Stimulated activated CD4-positive, alpha-beta T cell treated with anti-CD3 and anti-CD28 coated beads, Interleukin-4, amount 100 ng/mL, for 48 hours (primary cell): ENCODE measurements around the gene LTF.
"Not testable (repeated sequence)": the region's sequence is repeated elsewhere in the genome, so short reads cannot be mapped to it uniquely, and the experiment has no call there.

Experiments used
- DNase-seq, 2 donors: peaks; one replicate each; pipeline ENCODE4 v3.0.0-alpha.2; 2020; ENCODE audit warnings: low read depth in 2 of 2

Gene LTF

DNA sequence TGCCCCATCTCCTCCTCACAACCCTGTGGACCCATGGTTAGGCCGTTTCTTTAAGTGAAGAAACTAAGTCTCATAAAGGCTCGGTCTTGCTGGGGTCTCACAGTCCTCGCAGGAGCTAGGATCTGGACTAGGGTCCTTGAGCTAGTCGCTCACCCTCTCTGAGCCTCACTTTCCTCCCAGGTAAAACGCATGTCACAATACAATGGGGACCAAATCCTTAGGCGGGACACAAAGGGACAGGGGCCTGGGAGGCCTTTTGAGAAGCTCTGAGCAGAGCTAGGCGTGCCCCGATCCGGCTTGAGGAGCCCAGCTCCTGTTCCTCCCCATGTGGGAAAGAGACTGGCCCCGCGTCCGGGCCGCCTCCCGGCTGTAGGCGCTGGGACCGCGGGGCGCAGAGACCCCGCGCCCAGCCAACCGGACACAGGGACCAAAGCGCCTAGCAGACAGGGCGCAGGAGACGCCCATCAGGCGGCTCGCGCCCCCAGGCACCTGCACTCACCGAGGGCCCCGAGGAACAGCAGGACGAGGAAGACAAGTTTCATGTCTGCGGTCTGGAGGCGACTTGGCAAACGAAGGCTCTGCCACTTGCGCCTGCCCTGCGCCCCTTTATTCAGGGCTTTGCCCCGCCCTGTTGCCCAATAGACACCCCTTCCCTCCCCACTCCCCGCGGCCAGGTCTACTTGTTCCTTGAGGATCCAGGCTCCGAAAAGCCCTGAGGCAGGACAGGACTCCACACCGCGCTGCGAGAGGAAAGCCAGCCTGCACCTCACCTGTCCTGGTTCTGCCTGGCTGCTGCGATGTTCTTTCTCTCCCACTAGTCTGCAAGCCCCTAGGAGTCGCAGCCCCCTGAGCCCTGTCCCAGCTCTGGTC is at the start of gene LTF:
Gene LTF, minus strand, starts transcription at position 580 of the 870 bp plus-strand sequence. Its CDS starts 38 bp downstream, at position 542.
- no peak for DNase-seq

DNA sequence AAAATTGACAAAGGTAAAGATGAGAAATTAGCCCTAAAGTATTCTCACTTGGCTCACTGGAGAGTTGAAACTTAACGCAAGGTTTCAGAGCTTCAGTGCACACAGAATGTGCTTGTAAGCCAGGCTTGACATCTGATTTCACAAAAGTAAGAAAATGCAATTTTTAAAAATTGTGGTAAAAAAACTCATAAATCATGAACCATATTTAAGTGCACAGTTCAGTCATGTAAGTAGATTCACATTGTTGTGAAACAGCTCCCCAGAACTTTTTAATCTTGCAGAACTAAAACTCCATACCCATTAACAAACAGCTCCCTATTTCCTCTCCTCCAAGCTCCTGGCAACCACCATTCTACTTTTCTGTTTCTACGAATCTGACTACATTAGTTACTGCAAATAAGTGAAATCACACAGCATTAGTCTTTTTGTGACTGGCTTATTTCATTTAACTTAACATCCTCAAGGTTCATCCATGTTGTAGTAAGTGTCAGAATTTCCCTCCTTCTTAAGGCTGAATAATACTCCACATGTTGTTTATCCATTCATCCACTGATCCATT is 47.6 kb upstream of the LTF start:
- no peak for DNase-seq

DNA sequence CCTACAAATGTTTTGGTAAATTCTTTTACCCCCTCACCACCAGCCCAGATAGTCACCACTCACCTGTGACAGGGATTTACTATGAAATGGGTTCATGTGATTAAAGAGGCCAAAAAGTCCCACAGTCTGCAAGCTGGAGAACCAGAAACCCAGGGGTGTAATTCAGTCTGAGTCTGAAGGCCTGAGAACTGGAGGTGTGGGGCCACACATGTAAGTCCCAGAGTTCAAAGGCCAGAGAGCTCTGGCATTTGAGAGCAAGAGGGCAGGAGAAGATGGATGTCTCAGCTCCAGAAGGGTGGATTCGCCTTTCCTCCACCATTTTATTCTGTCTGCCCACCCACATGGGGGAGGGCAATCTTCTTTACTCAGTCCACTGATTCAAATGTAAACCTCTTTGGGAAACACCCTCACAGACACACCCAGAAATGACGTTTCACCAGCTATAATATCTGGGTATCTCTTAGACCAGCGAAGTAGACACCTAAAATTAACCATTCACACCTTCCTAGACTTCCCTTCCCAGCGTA is 45.0 kb upstream of the LTF start:
- no peak for DNase-seq

DNA sequence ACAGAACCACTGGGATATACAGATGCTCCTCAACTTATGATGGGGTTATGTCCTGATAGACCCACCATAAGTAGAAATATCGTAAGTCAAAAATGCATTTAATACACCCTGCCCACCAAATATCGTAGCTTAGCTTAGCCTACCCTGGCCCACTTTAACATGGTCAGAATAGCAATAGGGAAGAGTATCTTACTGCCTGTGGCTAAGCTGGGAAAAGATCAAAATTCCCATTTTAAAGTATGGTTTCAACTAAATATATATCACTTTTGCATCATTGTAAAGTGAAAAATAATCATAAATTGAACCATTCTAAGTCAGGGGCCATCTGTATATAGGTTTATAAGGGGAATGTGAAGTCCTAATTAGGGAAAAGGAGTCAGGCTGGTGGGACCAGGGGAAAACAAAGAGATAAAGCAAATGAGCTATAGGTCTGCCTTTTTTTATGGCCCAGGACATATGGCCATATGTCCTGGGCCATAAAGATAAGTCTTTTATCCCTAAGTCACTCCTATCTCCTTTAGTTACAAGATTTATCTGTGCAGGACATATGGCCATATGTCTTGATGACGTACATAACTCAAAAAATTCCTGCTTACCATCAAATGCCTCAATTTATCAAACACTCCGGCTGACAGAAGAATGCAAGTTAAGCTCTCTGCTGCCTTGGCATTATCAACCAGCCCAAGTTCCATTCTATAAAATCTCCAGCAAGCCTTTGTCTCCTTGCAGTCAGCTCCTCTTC is 44.3 kb upstream of the LTF start:
- no peak for DNase-seq

DNA sequence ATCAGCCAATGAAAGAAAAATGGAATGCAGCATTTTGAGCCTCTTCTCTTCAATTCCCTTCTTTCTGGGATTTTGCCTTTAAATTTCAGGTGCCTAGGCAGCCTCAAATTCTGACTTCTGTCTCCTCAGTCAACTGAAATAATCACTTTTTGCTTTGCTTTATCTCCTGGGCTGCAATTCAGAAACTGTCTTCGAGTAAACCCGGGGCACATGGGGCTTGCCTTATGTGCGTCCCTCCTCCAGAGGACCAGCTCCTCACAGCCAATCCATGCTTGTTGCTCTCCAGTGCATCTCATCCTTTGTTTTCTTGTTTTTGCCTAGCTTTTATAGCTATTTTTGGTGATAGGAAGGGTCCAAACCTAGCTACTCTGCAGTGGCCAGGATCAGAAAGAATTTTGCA is 41.8 kb upstream of the LTF start:
- no peak for DNase-seq

DNA sequence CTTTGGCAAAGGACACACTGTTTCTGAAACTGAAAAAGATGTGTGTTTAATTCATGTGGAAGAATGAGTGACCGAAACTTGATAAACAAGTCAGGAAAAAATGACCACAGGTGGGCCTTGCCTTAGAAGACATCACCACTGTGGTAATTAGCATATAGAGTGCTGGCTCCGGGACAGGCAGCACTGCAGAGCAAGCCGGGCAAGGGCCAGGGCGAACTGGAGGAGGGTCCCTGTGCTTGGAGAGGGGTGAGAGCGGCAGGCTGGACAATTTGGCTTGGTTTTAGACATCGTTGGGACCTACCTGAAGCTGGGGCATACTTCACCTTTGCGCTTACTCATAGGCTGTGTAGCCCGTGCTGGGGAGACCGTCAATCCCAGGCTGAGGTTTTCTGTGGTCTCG is 41.2 kb upstream of the LTF start:
- no peak for DNase-seq

DNA sequence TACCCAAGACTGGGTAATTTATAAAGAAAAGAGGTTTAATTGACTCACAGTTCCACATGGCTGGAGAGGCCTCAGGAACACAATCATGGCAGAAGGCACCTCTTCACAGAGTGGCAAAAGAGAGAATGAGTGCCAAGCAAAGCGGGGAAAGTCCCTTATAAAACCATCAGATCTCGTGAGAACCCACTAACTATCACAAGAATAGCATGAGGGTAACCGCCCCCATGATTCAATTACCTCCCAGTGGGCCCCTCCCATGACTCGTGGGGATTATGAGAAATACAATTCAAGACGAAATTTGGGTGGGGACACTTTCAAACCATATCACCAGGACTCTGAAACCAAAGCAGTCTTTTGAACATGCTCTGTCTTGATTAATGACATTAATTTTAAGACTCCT is 40.1 kb upstream of the LTF start:
- DNase-seq: peak in 1 of 2 donors; percentile 9

DNA sequence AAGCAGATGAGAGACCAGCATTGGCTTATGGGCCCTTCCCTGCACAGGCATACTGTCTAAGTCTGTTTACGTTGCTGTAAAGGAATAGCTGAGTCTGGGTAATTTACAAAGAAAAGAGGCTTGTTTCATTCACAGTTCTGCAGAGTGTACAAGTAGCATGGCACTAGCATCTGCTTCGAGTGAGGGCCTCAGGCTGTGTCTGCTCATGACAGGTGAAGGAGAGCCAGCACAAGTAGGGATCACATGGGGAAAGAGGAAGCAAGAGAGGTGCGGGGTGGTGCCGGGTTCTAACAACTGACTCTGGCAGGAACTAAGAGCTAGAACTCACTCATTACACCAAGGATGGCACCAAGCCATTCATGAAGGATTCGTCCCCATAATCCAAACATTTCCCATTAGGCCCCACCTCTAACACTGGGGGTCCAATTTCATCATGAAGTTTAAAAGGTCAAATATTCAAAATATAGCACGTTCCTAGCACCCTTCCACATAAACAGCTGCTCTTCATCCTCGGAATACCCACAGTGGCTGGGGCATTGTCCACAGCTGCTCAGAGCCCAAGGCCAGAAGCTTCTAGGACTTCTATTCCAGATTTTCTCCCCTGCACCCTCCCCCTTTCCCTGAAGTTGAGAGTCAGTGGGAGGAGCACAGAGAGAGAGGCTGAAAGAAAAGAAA is 38.6 kb upstream of the LTF start:
- no peak for DNase-seq

DNA sequence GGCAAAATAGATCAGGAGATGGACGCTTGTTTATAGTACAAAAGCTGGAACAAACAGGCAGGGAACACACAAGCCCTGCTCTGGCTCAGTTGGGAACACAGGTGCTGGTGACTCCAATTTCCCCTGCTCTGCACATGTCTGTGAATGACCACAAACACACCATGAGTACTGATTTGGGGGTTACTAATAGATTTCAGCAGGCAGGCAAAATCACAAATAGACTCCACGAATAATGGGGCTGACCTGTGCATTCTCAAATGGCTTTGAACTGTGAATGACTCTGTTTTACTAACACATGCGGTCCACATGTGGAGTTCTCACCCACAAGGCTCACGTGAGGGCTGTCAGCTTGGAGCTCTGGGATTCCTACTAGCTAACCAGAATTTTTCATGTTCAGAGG is 37.0 kb upstream of the LTF start:
- no peak for DNase-seq

DNA sequence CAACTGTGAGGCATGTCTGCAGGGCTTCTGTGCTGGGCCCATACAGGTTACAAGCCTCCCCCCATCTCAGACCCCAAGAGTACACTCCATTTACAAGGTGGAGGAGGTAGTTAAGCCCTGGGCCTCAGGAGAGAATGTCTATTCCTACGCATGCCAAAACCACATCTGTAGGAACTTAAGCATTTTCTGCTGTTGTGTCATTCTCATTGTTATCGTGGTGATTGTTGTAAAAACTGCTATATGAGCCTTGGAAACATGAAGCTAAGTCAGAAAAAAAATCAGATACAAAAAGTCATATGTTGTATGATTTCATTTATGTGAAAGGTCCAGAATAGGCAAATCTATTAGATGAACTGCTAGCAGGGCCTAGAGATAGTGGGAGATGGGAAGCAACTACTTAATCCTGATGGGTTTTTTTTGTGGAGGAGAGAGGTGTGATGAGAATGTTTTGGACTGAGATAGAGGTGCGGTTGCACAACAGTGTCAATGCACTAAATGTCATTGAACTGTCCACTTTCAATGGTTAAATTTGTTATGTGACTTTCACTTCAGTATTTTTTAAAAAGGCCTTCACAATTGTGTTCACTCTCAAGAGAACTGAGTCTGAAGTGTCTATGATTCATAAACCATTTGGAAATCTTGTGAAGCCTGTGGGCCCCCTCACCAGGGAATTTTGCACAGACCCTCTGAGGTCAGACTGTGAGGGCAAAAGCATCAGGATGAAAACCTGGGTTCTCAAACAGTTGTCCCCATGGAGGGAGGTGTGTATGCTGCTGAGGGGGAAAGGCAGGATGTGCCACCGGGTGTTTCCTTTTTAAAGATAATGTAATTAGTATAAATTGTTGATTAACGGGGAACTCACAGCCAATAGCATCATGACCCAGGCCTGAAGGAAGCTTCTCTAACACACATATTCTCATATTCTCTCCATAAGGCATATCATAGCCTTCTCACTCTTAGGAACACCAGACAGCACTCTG is 36.2 kb upstream of the LTF start:
- no peak for DNase-seq

DNA sequence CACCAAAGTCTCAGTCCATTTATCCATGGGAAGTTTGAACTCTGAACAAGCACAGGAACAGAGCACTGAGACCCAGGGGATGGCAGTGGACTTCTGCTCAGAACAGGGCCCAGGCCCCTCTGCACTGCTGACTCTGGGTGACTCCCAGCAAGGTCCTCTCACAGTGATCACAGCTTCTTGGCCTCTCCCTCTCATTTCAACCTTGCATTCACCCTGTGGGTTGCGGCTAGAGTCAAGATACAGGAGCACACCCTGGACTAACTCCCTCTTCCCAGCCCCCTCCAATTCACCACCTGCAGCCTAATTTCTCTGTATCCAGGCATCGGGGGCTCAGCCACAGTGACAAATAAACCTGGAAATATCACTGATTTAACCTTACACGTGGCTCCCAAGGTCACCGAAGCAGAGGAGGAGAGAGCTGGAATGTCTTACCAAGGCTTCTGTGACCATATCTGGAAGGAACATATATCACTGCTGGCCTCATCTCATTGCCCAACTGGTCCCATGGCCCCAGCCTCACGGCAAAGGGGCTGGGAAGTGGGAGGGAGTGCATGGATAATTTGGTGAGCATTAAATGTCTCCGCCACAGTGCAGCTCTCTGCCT is 34.3 kb upstream of the LTF start:
- DNase-seq: no peak

DNA sequence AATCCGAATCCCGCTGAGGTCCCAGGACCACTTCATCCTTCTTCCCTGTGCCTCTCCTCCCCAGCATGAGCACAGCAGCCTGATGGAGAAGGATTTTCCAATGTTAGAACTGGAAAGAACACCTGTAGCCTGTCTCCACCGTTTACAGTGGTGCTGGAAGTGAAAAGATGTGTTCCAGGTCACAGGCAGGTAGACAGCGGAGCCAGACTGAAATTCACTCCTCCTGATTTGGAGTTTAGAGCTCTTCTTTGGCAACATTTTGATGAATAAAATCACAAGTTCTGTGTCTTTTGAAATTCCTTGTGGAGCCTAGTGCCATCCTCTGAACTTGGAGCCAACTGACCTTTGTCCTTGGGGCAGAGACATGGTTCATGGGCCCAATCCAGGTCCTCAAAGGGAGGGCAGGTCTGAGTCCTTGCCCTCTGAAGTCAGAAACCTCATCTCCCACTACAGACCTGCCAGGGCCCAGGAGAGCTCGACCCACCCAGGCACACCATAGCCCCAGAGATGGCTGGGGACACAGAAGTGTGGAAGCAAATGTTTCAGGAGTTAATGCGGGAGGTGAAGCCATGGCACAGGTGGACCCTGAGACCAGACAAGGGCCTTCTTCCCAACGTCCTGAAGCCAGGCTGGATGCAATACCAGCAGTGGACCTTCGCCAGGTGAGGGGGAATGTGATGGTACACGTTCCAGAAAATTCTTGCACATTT is 33.0 kb upstream of the LTF start, which contains the start of gene RTP3:
Gene RTP3, plus strand, starts transcription at position 421 of the 710 bp plus-strand sequence. Its CDS starts 87 bp downstream, at position 508.
- DNase-seq: no peak

DNA sequence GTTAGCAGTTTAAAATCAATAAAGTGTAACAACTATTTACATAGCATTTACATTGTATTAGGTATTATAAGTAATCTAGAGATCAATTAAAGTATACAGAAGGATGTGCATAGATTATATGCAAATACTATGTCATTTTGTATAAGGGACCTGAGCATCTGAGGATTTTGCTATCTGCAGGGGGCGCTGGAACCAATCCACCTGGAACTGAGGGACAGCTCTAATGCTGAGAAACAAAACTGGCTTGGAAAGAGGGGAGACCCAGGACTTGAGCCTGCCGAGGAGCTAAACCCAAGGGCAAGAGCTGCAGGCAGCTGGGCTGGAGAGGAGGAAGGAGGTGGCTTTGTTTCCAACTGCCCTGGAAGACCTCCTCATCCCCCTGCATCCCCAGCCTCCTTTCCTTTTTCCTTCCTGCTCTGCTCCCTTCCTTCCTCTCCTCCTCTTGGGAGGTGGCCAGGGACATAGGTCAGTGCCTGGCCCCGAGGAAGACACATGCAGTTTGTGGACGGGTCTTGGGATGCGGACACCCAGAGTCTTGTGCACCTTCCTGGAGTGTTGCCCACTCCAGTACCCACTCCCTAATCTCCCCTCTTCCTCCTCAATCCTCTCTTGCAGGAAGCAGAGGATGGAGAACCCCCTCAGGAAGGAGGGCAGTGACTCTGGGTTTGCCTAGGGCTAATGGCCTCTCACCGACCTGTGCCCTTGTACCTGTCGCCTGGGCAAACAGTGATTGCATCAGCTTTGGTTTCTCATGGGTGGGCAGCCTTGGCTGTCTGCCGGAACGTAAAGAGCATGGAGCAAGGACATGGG is 32.2 kb upstream of the LTF start:
- peak in 1 of 2 donors; percentile 15 for DNase-seq

DNA sequence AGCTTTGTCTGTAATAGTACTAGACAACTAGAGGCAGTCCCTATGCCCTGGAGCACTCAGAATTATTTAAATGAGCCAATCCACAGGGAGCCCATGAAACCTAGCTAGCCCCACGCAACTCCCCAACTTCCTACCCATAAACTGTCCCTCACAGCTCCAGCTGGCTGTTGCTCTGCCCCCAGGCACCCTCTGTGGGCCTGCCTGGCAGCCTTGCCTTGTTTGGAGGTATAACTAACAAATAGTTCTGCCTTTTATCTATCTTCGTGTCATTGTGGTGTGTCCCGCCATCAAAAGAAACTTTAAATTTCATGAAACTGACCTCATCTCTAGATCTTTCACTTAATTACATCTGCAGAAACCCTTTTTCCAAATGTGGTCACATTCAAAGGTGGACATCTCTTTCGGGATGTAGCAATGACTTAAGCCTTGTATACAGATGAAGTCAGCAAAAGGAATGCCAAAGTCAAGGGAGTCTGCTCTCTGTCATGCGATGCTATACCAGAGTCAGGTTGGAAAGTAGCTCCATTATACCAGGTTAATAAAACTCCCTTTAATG is 31.3 kb upstream of the LTF start:
- no peak for DNase-seq

DNA sequence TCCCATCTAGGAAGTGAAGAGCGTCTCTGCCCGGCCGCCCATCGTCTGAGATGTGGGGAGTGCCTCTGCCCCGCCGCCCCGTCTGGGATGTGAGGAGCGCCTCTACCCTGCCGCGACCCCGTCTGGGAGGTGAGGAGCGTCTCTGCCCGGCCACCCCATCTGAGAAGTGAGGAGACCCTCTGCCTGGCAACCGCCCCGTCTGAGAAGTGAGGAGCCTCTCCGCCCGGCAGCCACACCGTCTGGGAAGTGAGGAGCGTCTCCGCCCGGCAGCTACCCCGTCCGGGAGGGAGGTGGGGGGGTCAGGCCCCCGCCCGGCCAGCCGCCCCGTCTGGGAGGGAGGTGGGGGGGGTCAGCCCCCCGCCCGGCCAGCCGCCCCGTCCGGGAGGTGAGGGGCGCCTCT is 29.8 kb upstream of the LTF start:
- DNase-seq: not testable (repeated sequence)

DNA sequence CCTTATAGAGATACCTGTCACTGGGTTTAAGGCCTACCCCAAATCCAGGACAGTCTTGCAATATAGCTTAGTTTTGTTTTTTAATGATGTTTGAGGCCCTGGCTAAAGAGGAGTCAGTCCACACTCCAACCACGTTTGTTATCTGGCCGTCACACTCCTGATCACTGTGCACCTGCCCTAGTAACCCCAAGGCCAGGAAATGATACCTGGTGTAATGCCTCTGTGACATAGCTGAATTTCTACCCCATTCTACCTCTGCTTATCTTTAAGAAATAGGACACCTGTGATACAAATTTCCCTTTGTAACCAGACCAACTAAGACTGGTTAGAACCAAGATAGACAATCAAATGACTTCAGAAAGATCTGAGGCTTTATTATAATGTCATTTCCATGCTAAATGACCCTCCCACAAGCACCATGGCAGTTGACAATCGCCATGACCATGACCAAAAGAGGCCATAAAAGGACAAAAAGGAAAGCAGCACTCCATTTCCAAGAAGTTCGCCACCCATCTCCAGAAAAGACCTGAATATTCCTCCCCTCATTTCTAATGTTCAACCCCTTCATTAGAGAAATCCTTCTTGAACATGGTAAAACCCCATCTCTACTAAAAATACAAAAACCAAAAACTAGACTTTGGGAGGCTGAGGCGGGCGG is 28.3 kb upstream of the LTF start:
- no peak for DNase-seq
